HL-60 (cell line): Measurements from ENCODE around the gene ARFGAP3.

Source experiments
- DNase-seq, 2 experiments: peaks; one replicate each; pipeline ENCODE4 v3.0.0-alpha.2; 2010 to 2020; ENCODE audit warnings: low read depth in 1 of 2, low spot score in 1 of 2
- H3K27ac ChIP-seq: fragments of 250-450 bp; sonication (Bioruptor Pico); replicated peaks from 2 replicates; pipeline ENCODE4 v1.5.1; 2020; ENCODE audit warnings: mild to moderate bottlenecking, moderate library complexity
- H3K27me3 ChIP-seq: fragments of 250-450 bp; sonication (Bioruptor Pico); 2 replicates; pipeline ENCODE4 v1.5.1; 2021; ENCODE audit warnings: mild to moderate bottlenecking, moderate library complexity; ENCODE audit not compliant: insufficient read depth, poor library complexity, severe bottlenecking
- H3K4me3 ChIP-seq: replicated peaks from 2 replicates; pipeline ENCODE4 v1.5.1; 2011; ENCODE audit warnings: mild to moderate bottlenecking, control low read depth, low read length; ENCODE audit not compliant: insufficient read depth
- GABPA ChIP-seq: IDR thresholded peaks from 2 replicates; pipeline ENCODE4 v1.6.1; 2012; ENCODE audit warnings: low read depth
- POLR2AphosphoS5 ChIP-seq: IDR thresholded peaks from 2 replicates; pipeline ENCODE4 v1.6.1; 2012; ENCODE audit warnings: low read depth
- SPI1 ChIP-seq: IDR thresholded peaks from 2 replicates; pipeline ENCODE4 v1.6.1; 2012; ENCODE audit warnings: low read depth, mild to moderate bottlenecking, borderline replicate concordance
- TF ChIP-seq, protein P1 (sequence below): IDR thresholded peaks from one replicate; pipeline ENCODE4 v1.5.1; 2011; ENCODE audit warnings: low read length, control low read depth, inconsistent platforms; ENCODE audit not compliant: insufficient read depth
- TF ChIP-seq, protein P2 (sequence below): IDR thresholded peaks from 2 replicates; pipeline ENCODE4 v1.6.1; 2012; ENCODE audit warnings: low read depth; ENCODE audit not compliant: insufficient replicate concordance

ARFGAP3 gene

DNA sequence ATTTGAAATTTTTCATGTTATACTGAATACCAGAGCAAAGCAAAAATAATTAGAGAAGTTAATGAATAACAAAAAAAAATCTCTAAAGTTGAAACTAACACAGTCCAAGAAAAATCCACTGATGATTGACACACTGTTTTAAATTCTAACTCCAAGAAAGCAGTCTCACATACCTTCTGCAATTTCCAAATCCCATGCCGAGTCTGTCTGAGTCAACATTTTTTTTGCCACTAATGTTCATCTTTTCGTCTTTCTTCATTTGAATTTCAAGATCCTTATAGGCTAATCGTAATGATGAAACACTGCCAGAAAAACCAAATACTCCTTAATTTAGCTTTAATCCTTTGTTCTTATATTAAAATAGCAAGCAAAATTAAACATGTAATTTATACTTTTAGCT, 39.5 kb downstream of the ARFGAP3 start:
- Histone ChIP-seq H3K27me3 (no peaks in the 10 kb centered on the region), H3K27ac (no peak overlapping the region), H3K4me3 (no peak overlapping the region)
- TF ChIP-seq, protein P1, sequence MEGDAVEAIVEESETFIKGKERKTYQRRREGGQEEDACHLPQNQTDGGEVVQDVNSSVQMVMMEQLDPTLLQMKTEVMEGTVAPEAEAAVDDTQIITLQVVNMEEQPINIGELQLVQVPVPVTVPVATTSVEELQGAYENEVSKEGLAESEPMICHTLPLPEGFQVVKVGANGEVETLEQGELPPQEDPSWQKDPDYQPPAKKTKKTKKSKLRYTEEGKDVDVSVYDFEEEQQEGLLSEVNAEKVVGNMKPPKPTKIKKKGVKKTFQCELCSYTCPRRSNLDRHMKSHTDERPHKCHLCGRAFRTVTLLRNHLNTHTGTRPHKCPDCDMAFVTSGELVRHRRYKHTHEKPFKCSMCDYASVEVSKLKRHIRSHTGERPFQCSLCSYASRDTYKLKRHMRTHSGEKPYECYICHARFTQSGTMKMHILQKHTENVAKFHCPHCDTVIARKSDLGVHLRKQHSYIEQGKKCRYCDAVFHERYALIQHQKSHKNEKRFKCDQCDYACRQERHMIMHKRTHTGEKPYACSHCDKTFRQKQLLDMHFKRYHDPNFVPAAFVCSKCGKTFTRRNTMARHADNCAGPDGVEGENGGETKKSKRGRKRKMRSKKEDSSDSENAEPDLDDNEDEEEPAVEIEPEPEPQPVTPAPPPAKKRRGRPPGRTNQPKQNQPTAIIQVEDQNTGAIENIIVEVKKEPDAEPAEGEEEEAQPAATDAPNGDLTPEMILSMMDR = no peak
- TF ChIP-seq GABPA (no peak), POLR2AphosphoS5 (no peak), SPI1 (no peak)
- TF ChIP-seq, protein P2, sequence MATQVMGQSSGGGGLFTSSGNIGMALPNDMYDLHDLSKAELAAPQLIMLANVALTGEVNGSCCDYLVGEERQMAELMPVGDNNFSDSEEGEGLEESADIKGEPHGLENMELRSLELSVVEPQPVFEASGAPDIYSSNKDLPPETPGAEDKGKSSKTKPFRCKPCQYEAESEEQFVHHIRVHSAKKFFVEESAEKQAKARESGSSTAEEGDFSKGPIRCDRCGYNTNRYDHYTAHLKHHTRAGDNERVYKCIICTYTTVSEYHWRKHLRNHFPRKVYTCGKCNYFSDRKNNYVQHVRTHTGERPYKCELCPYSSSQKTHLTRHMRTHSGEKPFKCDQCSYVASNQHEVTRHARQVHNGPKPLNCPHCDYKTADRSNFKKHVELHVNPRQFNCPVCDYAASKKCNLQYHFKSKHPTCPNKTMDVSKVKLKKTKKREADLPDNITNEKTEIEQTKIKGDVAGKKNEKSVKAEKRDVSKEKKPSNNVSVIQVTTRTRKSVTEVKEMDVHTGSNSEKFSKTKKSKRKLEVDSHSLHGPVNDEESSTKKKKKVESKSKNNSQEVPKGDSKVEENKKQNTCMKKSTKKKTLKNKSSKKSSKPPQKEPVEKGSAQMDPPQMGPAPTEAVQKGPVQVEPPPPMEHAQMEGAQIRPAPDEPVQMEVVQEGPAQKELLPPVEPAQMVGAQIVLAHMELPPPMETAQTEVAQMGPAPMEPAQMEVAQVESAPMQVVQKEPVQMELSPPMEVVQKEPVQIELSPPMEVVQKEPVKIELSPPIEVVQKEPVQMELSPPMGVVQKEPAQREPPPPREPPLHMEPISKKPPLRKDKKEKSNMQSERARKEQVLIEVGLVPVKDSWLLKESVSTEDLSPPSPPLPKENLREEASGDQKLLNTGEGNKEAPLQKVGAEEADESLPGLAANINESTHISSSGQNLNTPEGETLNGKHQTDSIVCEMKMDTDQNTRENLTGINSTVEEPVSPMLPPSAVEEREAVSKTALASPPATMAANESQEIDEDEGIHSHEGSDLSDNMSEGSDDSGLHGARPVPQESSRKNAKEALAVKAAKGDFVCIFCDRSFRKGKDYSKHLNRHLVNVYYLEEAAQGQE = no peak
- DNase-seq = no peak

DNA sequence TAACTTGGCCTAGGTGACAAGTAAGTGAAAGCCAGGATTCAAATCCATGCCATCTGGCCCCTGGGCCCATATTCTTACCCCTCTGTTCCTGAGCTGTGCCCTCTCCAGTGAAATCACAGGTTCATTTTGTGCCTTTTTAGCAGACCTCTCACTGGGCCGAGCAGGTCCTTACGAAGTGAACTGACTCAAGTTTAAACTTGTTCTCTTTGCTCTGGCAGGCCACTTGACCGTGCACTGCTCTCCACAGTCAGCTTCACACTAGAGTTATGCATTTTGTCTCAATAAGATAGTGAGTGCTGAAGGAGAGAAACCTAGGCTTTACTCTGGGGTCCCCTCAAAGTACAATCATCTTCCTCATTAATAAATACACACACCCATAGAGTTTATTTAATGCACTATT, 40.7 kb downstream of the ARFGAP3 start:
- Histone ChIP-seq H3K4me3 (no peak overlapping the region), H3K27me3 (no peaks in the 10 kb centered on the region), H3K27ac (no peak overlapping the region)
- TF ChIP-seq GABPA (no peak), SPI1 (no peak), POLR2AphosphoS5 (no peak)
- TF ChIP-seq, protein P2 = no peak
- TF ChIP-seq, protein P1 = no peak
- DNase-seq = no peak

DNA sequence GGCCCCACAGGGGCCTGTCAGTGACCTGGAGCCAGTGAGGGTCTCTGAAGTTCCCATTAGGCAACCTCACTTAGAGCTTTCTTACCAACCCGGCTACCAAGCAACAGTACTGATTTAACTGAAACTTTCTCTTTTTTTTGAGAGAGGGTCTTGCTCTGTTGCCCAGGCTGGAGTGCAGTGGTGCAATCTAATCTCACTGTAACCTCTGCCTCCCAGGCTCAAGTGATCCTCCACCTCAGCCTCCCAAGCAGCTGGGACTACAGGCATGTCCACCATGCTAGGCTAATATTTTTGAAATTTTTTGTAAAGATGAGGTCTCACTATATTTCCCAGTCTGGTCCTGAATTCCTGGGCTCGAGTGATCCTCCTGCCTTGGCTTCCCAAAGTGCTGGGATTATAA, 42.5 kb downstream of the ARFGAP3 start:
- no peaks in the 10 kb centered on the region for H3K27me3 ChIP-seq
- TF ChIP-seq GABPA = no peak
- TF ChIP-seq, protein P1 = no peak
- TF ChIP-seq, protein P2 = no peak
- no peak for TF ChIP-seq POLR2AphosphoS5
- TF ChIP-seq SPI1 = no peak
- H3K27ac ChIP-seq = no peak overlapping the region
- DNase-seq = no peak
- H3K4me3 ChIP-seq = no peak overlapping the region
